GM18520 (cell line): ENCODE measurements around the gene VSTM2L.
A peak's percentile ranks its signal among the peaks of the same experiment; 100 is the strongest.

ENCODE experiments used
- ATAC-seq: cut with Tn5 transposase; IDR thresholded peaks from one replicate; pipeline ENCODE4 v1.9.1; 2021; ENCODE audit not compliant: unreplicated experiment

VSTM2L gene

DNA sequence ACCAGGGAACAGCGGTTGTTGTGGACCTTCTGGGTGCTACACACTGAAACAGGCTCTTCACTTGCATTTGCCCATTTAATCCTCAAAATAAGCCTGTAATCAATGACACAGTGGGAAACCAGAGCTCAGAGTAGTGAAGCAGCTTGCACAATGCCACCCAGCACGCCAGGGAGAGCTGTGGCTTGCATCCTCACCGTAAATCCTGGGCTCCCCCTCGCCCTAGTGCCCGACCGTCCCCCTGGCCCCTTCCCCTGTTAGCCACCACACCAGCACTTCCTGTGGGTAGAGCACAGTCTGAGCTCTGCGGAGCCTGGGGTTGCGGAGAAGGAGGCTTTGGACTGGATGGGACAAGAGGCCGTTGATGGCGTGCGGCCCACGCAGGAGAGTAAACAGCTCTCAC is 14.5 kb downstream of the VSTM2L start:
- ATAC-seq = no peak

DNA sequence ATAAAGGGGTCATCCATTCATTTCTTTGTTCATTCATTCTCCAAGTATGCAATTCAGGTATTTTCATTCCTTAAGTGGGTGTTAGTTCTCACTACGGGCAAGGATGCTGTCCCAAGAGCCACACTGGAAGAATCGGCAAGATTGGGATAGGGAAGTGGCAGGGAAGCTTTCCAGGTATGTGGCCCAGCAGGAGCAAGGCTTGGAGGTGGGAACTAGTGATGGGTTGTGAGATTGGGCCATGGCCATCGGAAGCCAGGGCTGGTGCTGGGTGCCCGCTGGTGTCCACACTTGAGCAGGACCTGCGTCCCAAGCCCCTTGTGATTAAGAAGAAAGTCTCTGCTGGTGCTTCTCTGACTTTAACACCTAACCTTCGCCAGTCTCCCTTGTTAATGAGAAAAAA is 15.1 kb downstream of the VSTM2L start:
- ATAC-seq = no peak

DNA sequence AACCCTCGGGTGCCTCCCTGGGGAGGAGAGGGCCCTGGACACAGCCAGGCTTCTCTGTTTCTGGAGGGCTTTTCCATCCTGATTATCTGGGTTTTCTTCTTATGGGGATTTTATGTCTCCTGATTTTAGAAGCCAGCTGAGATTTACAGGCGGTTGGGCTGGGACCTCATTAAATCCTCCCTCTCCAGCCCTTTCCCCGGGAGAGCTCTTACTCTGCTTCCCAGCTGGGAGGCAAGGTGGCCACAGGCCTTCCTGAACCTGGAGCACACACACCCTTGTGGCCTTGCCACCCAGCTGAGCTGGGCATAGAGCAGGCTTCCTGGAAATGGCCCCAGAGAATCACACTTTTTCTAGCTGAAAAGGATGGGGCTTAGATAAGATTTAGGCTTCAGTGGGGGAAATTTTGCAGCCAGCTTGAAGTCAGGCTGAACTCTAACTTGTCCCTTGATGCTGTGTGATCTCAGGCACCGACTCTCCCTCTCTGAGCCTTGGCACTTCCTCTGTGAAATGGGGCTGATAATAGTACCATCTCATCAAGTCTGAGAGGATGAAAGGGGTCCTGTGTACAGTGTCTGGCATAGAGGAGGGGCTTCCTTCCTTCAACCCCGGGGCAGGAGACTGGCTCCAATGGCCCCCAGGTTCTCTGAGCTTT is 16.6 kb downstream of the VSTM2L start:
- no peak for ATAC-seq

DNA sequence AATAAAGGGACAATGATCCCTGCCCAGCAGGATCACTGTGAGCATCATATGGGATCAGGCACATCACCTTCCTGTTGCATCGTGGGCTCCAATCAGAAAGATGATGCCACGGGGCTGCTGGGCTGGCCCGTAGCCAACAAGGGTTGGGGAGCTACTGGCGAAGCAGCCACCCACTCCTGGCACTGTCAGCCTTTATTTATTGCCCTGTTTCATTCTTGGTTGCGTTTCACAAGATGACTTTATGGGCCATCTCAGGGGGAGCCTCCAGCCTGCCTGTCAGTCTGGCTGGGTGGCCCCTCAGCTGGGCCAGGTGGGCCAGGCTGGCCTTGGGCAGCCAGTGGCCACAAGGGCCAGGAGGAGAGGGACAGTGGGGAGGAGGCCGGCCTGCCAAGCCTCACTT is 17.3 kb downstream of the VSTM2L start:
- no peak for ATAC-seq

DNA sequence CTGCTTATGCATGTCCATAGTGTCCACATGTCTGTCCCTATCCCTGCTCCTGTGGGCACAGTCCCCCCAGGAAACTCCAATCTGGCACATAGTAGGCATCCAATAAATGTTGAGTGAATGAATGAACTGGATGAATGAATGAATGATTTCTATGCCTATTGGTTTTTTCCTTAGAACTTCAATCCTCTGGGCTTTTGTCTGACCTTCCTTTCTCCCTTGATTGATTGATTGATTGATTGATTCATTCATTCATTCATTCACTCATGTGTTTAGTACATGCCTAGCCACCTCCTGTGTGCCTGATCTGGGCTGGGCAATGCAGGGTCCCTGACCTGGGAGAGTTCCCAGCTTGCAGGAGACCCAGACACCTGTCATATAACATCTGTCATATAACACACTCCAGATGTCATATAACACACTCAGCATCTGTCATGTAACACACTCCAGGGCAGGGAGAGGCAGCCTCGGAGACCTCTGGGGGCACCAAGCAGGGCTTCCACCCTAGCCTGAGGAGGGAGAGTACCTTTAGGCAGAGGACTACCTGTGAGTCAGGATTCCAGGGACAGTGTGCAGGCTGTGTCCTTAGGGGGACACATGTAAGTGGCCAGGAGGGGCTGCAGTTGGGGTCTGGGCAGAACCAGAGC is 17.9 kb downstream of the VSTM2L start:
- no peak for ATAC-seq

DNA sequence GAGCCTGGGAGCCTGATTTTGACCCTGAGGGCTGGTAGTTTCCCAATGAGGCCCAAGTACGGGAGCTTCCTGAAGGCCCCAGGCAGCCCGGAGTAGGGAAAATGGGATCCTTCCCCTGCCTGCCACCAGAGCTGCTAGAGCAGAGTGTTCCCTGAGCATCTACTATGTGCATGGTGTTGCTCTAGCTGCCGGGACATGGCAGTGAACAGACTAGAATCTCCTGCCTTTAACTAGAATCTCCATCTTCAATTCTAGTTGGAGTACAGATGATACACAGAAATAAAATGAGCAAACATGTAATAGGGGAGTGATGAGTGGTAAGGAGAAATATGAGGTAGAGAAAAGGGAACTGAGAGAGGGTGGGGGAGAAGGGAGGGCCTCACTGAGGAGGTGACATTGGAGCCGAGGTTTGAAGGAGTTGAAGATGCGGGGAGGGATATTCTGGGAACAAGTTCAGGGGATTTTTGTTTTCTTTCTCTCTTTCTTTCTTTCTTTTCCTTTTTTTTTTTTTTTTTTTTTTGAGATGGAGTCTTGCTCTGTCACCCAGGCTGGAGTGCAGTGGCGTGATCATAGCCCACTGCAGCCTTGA is 18.5 kb downstream of the VSTM2L start:
- ATAC-seq = peak; percentile 46

DNA sequence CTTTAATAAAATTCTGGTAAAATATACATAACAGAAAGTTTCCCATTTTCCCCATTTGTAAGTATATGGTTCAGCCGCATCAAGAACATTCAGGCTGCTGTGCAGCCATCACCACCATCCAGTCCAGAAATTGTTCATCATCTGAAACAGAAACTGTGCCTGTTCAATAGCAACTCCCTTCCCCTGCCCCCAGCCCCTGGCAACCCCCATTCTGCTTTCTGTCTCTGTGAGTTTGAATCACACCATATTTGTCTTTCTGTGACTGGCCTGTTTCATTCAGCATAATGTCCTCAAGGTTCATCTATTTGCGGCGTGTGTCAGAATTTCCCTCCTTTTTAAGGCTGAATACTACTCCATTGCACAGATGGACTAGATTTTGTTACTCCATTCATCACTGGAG is 19.1 kb downstream of the VSTM2L start:
- ATAC-seq = peak; percentile 54

DNA sequence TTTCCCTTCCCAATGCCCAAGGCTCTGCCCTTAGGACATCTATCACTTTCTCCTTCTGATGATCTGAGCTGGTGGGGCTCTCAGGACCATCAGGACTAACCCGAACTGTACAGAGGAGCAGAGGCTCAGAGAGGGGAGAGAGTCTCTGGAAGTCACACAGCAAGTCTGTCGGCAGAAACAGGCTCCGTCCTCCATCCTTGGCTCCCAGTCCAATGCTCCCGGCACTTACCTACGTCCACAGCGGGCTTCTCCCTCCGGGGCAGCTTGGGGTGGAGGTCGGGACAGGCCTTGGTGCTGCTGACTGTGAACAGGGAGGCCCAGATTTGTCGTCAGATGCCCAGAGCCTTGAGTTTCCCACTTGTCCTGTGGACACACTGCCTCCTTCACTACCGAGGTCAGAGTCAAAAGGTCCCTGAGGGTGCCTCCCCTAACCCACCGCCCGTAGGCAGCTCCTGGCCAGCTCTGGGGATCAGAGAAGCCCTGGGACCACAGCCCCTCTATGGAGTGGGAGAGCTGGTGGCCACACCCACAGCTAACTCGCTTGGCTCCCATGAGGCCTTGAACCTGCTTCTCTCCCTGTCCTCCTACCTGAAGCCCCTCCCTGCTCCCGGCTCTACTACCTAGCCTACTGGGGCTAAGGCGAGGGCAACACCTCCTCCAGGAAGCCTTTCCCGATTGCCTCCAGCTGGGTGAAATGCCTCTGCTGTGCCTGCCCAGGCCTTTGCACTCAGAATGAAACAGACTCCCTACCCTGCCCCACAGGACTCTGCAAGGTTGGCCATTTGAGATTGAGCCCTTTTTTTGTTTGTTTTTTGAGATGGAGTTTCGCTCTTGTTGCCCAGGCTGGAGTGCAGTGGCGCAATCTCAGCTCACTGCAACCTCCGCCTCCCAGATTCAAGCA is 22.6 kb downstream of the VSTM2L start:
- no peak for ATAC-seq

DNA sequence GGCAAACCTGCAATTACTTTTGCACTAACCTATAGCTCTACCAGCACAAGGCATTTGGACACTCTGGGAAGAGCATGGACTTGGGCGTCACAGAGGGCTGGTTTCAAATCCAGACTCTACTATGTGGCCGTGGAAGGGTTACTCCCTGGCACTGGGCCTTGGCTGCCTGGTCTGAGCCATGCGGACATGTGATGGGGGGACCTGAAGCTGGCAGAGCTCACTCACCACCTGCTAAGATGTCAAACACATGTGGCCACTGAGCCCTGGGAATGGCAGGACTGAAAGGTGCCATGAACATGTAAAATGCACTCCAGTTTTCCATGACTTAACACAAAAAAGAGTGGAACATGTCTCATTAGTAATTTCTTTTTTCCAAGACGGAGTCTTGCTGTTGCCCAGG is 23.7 kb downstream of the VSTM2L start:
- no peak for ATAC-seq

DNA sequence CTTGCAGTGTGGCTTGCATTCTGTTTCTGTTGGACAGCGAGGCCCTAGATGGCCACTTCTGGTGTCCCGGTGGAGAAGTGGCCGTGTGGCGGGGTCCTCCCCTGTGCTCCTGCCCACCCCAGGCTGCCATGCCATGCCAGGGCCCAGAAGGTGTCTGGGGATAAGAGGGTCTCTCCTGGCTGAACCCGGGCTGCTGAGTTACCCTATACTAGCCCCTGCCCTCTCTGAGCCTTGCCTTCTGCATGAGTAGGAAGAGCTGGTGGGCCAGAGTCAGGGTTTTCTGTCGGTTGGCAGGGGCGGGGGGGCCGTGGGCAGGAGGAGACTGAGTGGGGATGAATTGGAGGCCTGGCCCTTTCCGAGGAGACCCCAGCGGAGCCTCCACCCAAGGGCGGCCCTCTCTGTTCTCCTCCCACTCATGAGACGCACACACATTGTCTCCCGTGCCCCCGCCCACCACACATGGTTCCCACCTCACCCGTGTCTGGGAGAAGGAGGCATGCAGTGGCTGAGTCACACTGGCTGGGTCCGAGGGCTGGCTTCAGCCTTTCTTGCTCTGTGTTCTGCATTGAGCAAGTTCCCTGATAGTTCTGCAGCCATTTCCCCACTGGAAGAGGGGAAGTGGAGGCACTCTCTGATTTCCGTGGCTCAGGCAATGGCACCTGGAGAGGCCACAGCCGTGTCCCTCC is 24.6 kb downstream of the VSTM2L start:
- no peak for ATAC-seq

DNA sequence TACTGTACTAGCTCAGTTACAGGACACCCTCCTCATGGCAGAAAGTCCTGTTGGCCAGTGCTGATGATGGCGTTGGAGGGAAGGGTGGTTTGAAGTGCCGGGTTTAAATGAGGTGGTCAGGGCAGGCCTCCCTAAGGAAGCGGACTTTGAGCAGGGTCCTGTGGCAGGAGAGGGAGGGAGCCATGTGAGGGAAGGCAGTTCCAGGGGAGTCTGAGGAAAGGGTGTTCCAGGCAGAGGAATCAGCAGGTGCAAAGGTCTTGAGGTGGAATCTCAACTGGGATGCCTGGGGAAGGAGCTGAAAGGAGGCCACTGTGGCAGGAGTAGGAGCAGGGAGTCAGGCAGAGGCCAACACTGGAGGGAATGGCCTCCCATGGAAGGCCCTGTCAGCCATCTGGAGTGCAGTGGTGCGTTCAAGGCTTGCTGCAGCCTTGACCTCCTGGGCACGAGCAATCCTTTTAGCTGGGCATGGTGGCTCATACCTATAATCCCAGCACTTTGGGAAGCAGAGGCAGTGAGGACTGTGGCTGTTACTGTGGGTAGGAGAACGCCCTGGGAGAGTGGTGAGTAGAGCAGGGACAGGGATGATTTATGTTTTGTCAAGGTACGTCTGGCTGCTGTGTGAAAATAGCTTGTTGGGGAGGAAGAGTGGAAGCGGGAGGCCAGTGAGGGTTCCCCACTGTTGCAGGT is 26.2 kb downstream of the VSTM2L start:
- ATAC-seq = no peak

DNA sequence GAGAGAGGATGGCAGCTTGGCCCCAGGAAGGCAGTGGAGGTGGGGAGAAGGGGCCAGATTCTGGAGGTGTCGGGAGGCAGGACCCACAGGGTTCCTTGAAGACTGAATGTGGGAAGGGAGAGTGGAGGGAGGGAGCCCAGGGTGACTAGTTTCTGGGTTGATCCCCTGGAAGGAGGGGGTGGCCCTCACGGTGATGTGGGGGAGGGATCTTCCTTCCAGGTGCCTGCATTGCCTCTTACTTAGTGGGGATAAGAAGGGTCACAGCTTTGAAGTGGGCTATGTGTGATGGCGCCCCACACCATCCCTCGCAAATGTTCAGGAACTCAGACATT is 26.7 kb downstream of the VSTM2L start:
- no peak for ATAC-seq

DNA sequence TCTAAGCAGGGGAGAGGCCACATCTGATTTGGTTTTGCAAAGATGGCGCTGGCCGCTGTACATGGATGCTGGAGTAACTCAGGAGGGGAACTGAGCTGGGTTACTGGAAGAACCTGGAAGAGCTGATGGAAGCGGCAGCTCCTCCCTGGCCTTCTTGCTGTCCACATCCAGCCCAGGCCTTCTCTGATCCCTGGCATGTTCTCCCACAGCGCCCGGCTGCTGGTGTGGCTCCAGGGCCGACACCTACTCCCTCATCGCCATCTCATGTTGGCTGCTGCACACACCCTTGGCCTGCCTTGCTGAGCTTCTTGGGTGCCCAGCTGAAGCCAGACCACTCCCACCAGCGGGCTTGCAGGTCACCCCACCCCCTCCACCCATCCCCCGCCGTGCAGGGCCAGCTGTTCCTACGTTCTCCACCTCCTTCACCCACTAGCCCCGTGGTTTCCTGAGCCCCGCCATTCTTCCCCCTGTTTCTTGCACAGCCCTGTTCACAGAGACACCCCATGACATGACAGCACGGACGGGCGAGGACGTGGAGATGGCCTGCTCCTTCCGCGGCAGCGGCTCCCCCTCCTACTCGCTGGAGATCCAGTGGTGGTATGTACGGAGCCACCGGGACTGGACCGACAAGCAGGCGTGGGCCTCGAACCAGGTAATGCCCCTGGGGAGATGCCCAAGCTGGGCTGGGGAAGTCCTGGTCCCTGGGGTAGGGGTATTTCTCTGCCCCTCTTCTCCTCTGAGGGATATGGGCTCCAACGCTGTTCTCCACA is 28.4 kb downstream of the VSTM2L start:
- no peak for ATAC-seq

DNA sequence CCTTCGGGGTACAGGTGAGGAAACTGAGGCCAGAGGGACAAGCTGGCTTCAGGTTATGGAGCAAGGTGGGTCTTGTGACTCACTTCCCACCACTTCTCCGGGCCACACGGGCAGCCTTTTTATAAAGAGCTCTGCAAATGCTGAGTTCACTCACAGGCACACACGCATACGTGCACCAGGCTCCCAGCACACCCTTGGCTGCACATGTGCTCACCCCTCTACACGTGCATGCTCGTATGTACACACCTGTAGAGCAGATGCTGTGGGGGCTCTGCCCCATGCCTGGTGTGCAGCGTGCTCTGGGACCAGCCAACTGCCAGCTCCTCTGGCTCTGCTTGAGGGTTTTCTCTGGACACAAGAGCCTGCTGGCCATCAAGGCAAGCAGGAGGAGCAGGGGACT is 29.1 kb downstream of the VSTM2L start:
- ATAC-seq = no peak

DNA sequence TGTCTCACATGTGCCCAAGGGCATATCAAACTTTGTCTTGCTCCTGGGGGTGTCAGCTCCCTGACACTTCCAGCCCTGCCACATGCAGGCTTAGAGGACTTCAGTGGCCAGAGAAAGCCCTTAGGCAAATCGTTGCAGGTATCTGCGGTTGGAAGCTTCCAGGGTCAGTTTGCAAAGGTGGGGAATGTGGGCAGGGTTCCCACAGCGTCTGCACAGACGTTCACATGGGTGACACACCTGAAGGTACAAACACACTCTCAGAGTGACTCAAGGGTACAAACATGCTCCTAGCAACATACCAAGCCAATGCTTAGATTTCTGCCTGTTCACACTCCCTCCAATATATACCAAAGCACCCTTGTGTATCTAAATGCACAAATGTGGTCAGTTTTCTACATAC is 30.0 kb downstream of the VSTM2L start:
- no peak for ATAC-seq

DNA sequence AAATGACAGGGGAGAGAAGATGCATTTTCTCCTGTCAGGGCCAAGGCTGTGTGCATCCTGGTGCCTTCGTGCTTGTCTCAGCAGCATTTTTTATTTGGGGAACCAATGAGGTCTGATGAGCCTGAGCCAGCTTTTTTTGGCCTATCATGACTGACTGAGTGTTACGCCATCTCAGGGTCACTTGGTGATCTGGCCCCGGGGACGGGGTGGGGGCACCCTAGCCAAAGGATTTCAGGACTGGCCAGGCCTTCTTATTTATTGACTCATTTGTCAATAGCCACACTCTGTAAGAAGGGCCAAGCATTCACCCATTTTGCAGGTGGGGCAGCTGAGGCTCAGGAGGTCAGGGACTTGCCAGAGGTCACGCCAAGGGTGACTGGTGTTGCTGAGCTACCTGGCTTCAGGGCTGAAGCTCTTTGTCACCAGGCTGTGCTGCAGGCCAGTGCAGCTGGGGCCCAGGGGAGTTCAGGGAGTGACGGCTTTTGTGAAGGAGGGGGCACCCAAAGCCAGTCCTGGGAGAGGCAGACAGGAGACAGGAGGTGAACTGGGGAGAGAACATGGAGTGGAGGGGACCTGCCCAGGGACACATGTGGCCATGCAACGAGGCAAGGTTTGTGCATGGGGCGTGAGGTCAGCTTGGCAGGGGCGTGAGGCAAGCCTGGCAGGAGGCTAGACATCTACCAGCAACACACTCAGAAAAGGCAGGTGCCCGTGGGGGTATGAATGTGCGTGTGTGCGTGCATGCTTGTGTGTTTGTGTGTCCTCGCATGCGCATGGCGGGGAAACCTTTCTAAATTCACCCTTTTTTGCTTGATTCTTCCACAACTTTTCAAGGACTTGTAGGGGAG is 31.1 kb downstream of the VSTM2L start:
- ATAC-seq = no peak

DNA sequence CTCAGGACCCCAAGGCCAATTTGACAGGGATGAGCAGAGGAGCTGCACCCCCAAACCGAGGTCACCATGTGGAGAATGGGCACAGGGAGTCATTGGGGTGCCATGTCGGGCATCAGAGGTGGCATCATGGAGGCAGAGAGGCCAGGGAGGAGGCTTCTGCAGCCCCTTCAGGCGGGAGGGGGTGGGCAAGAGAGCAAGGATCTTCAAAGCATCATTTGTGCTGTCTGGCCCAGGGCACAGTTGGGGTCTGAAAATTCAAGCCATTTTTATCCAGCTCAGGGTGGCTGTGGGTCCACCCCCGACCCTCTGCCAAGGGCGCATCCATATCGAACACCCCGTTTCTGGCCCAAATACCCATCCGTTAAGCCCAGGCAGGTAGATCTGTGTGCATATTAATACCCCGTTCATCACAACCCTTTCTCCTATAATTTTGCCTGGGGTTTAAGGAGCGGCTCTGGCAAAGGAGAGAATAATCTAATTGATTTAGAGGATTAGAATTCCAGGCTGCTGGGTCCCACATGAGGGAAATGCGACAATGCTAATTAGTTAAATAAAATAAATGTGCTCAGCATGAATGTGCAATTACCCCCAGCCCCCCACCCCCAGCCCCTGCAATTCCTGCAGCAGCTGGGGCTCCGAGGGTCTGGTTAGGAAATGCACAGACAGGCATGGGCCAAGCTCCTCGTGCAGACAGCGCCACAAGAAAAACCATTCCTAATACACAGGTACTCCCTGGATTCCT is 31.9 kb downstream of the VSTM2L start:
- ATAC-seq = no peak

DNA sequence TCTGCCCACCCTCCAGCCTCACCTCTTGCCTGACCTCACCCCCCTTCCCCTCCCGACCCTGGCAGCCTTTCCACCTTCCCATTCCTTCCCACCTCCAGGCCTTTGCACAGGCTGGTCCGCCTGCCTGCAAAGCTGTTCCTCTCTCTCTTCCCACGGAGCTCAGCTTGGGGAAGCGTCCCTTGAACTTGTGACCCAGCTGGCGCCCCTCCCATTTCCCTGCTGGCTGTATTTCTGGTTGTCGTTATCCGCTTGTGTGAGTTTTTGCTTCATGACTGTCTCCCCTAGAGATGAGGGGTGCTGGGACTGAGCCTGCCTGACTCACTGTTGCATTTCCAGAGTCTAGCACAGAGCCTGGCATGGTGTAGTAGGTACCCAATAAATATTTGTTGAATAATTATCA is 32.5 kb downstream of the VSTM2L start:
- no peak for ATAC-seq
